Fibroblast of lung (primary cell): Measurements from ENCODE around the gene IKZF2. TPM values are rescaled to one million over a fixed set of nuclear protein-coding genes. Genes with fewer than 3 reads are reported as not detected.

Experiments used
- DNase-seq, 2 donors: peaks; one replicate each; pipeline versions ENCODE4 v3.0.0 to v3.0.0-alpha.2; 2010; ENCODE audit warnings: low read depth in 2 of 2
- H2AFZ ChIP-seq: 2 replicates; pipeline ENCODE4 v1.5.1; 2012; ENCODE audit warnings: low read length, control low read depth, inconsistent platforms
- H3K27ac ChIP-seq: 2 replicates; pipeline ENCODE4 v1.5.1; 2011; ENCODE audit warnings: low read length, control low read depth; ENCODE audit not compliant: insufficient read depth
- H3K27me3 ChIP-seq: 2 replicates; pipeline ENCODE4 v1.5.1; 2011; ENCODE audit warnings: mild to moderate bottlenecking, low read length; ENCODE audit not compliant: control insufficient read depth, insufficient read depth
- H3K36me3 ChIP-seq: 2 replicates; pipeline ENCODE4 v1.5.1; 2011; ENCODE audit warnings: low read length; ENCODE audit not compliant: control insufficient read depth, insufficient read depth
- H3K4me1 ChIP-seq: 2 replicates; pipeline ENCODE4 v1.5.1; 2011; ENCODE audit warnings: low read length; ENCODE audit not compliant: control insufficient read depth, insufficient read depth; ENCODE audit errors: extremely low read depth
- H3K4me2 ChIP-seq: 2 replicates; pipeline ENCODE4 v1.5.1; 2011; ENCODE audit warnings: low read length, control low read depth; ENCODE audit not compliant: insufficient read depth; ENCODE audit errors: extremely low read depth
- H3K4me3 ChIP-seq, 4 experiments: fragments of 200-600 bp in 1 of 4; sonication (generic) in 1 of 4; replicated peaks in 1 of 4; 2 replicates each; pipeline ENCODE4 v1.5.1; 2011 to 2016; ENCODE audit warnings: low read length in 4 of 4, low read depth in 3 of 4, mild to moderate bottlenecking in 3 of 4, control low read depth in 2 of 4, inconsistent platforms in 1 of 4, mixed read lengths in 1 of 4; ENCODE audit not compliant: insufficient read depth in 1 of 4; ENCODE audit errors: control extremely low read depth in 1 of 4
- H3K79me2 ChIP-seq: 2 replicates; pipeline ENCODE4 v1.5.1; 2012; ENCODE audit warnings: mild to moderate bottlenecking, low read length, inconsistent platforms; ENCODE audit not compliant: control insufficient read depth, insufficient read depth
- H3K9ac ChIP-seq: 2 replicates; pipeline ENCODE4 v1.5.1; 2011; ENCODE audit warnings: mild to moderate bottlenecking, low read length, control low read depth; ENCODE audit not compliant: insufficient read depth
- H3K9me3 ChIP-seq: 2 replicates; pipeline ENCODE4 v1.5.1; 2012; ENCODE audit warnings: low read depth, low read length; ENCODE audit not compliant: control insufficient read depth, insufficient read depth
- H4K20me1 ChIP-seq: 2 replicates; pipeline ENCODE4 v1.5.1; 2011; ENCODE audit warnings: low read length; ENCODE audit not compliant: control insufficient read depth, insufficient read depth; ENCODE audit errors: extremely low read depth
- EZH2 ChIP-seq: IDR thresholded peaks from 2 replicates; pipeline ENCODE4 v1.5.1; 2012; ENCODE audit warnings: low read length, control low read depth, mild to moderate bottlenecking; ENCODE audit errors: missing control alignments
- polyA plus RNA-seq, 2 donors: library from polyadenylated mRNA; depleted of rRNA in 1 of 2; stranded (reverse) in 1 of 2; unstranded in 1 of 2; fragments of >200 nt; gene quantifications; 2 replicates each; pipeline ENCODE4 v1.2.1, GENCODE V29; 2011 to 2012; ENCODE audit warnings: missing spikeins in 1 of 2
- total RNA-seq: library from RNA; depleted of rRNA; stranded (reverse); fragments of >200 nt; gene quantifications from 2 replicates; pipeline ENCODE4 v1.2.1, GENCODE V29; 2014
- TF ChIP-seq, protein P1 (sequence below), 2 donors: IDR thresholded peaks in 1 of 2; conservative IDR thresholded peaks in 1 of 2; 1 replicate in 1 of 2; 2 replicates in 1 of 2; pipeline ENCODE4 v1.5.1; 2011 to 2012; ENCODE audit warnings: low read length in 2 of 2, control low read depth in 1 of 2, inconsistent platforms in 1 of 2, low read depth in 1 of 2, mild to moderate bottlenecking in 1 of 2

IKZF2 gene
- total and polyA plus RNA-seq, 2 donors (not counting 1 experiment from before 2014, with no cell fraction given), result 4.9 to 17.2 TPM

DNA sequence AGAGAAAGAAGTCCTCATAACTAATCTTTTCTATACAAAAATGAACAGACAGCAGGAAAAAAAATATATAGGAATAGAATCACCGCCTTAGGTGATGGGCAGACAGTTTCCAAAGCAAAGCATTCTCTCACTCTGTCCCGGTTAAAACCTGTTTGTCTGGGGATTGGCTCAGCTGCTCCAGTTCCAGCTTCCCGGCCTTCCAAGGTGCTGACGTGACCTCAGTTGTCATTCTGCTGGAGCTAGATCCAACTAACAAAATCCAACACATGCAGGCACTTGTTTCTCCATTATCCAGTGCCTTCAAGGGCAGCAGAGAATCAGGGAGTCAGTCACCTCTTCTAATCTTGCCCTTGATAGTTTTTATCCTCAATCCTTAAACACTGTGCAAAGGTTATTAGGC lies 52.8 kb downstream of the IKZF2 start:
- Histone ChIP-seq H3K36me3 (no peaks in the 10 kb centered on the region), H4K20me1 (no peaks in the 10 kb centered on the region), H3K79me2 (no peaks in the 10 kb centered on the region), H3K4me2 (no peak overlapping the region), H3K9me3 (no peaks in the 10 kb centered on the region), H3K9ac (no peak overlapping the region), H3K27me3 (no peaks in the 10 kb centered on the region), H2AFZ (no peak overlapping the region), H3K4me3 (no peak overlapping the region), H3K27ac (no peak overlapping the region), H3K4me1 (no peaks in the 10 kb centered on the region)
- DNase-seq, result no peak
- TF ChIP-seq EZH2, result no peak
- TF ChIP-seq, protein P1, sequence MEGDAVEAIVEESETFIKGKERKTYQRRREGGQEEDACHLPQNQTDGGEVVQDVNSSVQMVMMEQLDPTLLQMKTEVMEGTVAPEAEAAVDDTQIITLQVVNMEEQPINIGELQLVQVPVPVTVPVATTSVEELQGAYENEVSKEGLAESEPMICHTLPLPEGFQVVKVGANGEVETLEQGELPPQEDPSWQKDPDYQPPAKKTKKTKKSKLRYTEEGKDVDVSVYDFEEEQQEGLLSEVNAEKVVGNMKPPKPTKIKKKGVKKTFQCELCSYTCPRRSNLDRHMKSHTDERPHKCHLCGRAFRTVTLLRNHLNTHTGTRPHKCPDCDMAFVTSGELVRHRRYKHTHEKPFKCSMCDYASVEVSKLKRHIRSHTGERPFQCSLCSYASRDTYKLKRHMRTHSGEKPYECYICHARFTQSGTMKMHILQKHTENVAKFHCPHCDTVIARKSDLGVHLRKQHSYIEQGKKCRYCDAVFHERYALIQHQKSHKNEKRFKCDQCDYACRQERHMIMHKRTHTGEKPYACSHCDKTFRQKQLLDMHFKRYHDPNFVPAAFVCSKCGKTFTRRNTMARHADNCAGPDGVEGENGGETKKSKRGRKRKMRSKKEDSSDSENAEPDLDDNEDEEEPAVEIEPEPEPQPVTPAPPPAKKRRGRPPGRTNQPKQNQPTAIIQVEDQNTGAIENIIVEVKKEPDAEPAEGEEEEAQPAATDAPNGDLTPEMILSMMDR (conservative IDR thresholded peaks at IDR 0.05 in 1 of 2, IDR thresholded peaks at IDR 0.05 in 1 of 2; ENCODE audit: low read depth in 1 of 2, low read length in 2 of 2), result no peak

DNA sequence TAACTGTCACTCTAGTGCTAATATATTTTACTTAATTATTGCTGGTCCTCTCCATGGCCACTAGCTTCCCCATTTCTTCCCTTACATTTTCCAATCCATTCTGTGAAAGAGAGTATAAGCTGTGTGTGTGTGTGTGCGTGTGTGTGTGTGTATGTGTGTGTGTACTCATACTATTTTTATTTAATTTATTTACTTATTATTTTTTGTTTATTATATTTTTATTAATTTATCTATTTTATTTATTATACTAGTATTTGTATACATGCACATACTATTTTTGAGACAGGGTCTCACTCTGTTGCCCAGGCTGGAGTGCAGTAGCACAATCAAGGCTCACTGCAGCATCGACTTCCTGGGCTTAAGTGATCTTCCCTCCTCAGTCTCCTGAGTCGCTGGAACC lies 59.6 kb downstream of the IKZF2 start:
- H2AFZ ChIP-seq, result no peak overlapping the region
- no peaks in the 10 kb centered on the region for H3K36me3 ChIP-seq
- no peaks in the 10 kb centered on the region for H3K4me1 ChIP-seq
- no peaks in the 10 kb centered on the region for H3K9me3 ChIP-seq
- no peaks in the 10 kb centered on the region for H3K79me2 ChIP-seq
- H3K9ac ChIP-seq, result no peak overlapping the region
- H3K4me3 ChIP-seq, result no peak overlapping the region
- H4K20me1 ChIP-seq, result no peaks in the 10 kb centered on the region
- no peaks in the 10 kb centered on the region for H3K27me3 ChIP-seq
- H3K27ac ChIP-seq, result no peak overlapping the region
- H3K4me2 ChIP-seq, result no peak overlapping the region
- no peak for DNase-seq
- TF ChIP-seq EZH2, result no peak
- TF ChIP-seq, protein P1 (conservative IDR thresholded peaks at IDR 0.05 in 1 of 2, IDR thresholded peaks at IDR 0.05 in 1 of 2; ENCODE audit: low read depth in 1 of 2, low read length in 2 of 2), result no peak

DNA sequence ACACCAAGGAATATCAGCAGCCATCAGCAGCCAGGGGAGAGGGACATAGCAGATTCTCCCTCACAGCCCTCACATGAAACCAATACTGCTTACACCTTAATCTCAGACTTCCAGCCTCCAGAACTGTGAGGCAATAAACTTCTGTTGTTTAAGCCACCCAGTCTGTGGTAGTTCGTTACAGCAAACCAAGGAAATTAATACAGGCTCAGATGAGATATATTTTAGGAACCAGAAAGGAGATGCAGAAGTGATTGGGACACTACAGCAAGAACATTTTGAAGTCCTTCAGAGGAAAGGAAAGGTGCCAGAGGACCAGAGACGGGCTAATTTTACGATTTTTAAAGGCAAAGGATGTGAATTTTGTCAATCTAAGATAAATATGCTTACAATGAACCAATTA lies 60.6 kb downstream of the IKZF2 start:
- Histone ChIP-seq H4K20me1 (no peaks in the 10 kb centered on the region), H3K79me2 (no peaks in the 10 kb centered on the region), H3K27ac (no peak overlapping the region), H3K4me2 (no peak overlapping the region), H3K36me3 (no peaks in the 10 kb centered on the region), H3K4me1 (no peaks in the 10 kb centered on the region), H3K9me3 (no peaks in the 10 kb centered on the region), H3K4me3 (no peak overlapping the region), H3K9ac (no peak overlapping the region), H2AFZ (no peak overlapping the region), H3K27me3 (no peaks in the 10 kb centered on the region)
- DNase-seq, result no peak
- no peak for TF ChIP-seq EZH2
- TF ChIP-seq, protein P1 (conservative IDR thresholded peaks at IDR 0.05 in 1 of 2, IDR thresholded peaks at IDR 0.05 in 1 of 2; ENCODE audit: low read depth in 1 of 2, low read length in 2 of 2), result no peak
